Mesenchymal stem cell (in vitro differentiated cells and primary cell): ENCODE measurements around the gene SRSF6.
"Not testable (repeated sequence)": the region's sequence is repeated elsewhere in the genome, so short reads cannot be mapped to it uniquely, and the experiment has no call there.

Experiments
- DNase-seq: peaks from one replicate; pipeline ENCODE4 v3.0.0-alpha.2; 2013
- H2AFZ ChIP-seq: one replicate; pipeline ENCODE4 v1.6.1; 2013; ENCODE audit warnings: low read depth, mild to moderate bottlenecking, control low read depth, inconsistent platforms, low read length, moderate library complexity
- H2AK5ac ChIP-seq: 2 replicates; pipeline ENCODE4 v1.6.1; 2013; ENCODE audit warnings: low read length, moderate library complexity, mild to moderate bottlenecking, inconsistent platforms; ENCODE audit not compliant: severe bottlenecking
- H2BK120ac ChIP-seq: one replicate; pipeline ENCODE4 v1.6.1; 2013; ENCODE audit warnings: low read depth, mild to moderate bottlenecking, inconsistent platforms, low read length, moderate library complexity
- H2BK12ac ChIP-seq, 2 experiments: one replicate each; pipeline ENCODE4 v1.6.1; 2013; ENCODE audit warnings: inconsistent platforms in 2 of 2, low read length in 2 of 2, mild to moderate bottlenecking in 2 of 2, moderate library complexity in 2 of 2, control low read depth in 1 of 2
- H2BK15ac ChIP-seq: one replicate; pipeline ENCODE4 v1.6.1; 2013; ENCODE audit warnings: mild to moderate bottlenecking, low read depth, inconsistent platforms; ENCODE audit not compliant: poor library complexity, severe bottlenecking
- H2BK5ac ChIP-seq: 2 replicates; pipeline ENCODE4 v1.6.1; 2013; ENCODE audit warnings: low read depth, mild to moderate bottlenecking, low read length, control low read depth, inconsistent platforms; ENCODE audit not compliant: poor library complexity, severe bottlenecking
- H3K14ac ChIP-seq, 2 experiments: one replicate each; pipeline ENCODE4 v1.6.1; 2013; ENCODE audit warnings: inconsistent platforms in 2 of 2, low read length in 2 of 2, control low read depth in 1 of 2, mild to moderate bottlenecking in 1 of 2, moderate library complexity in 1 of 2
- H3K18ac ChIP-seq, 2 experiments: one replicate each; pipeline ENCODE4 v1.6.1; 2013; ENCODE audit warnings: inconsistent platforms in 2 of 2, low read length in 2 of 2, control low read depth in 1 of 2, low read depth in 1 of 2, mild to moderate bottlenecking in 1 of 2
- H3K23ac ChIP-seq, 2 experiments: one replicate each; pipeline ENCODE4 v1.6.1; 2013; ENCODE audit warnings: inconsistent platforms in 2 of 2, low read length in 2 of 2, mild to moderate bottlenecking in 2 of 2, moderate library complexity in 2 of 2, control low read depth in 1 of 2
- H3K27ac ChIP-seq: 2 replicates; pipeline ENCODE4 v1.5.1; 2013; ENCODE audit warnings: mild to moderate bottlenecking, moderate library complexity, low read length, control low read depth, inconsistent platforms; ENCODE audit not compliant: poor library complexity, severe bottlenecking
- H3K27me3 ChIP-seq, 2 experiments: 2 replicates each; pipeline versions ENCODE4 v1.6.1 to v1.7.0; 2013; ENCODE audit warnings: low read length in 2 of 2, mild to moderate bottlenecking in 2 of 2, moderate library complexity in 2 of 2, control low read depth in 1 of 2, inconsistent platforms in 1 of 2; ENCODE audit not compliant: control insufficient read depth in 1 of 2, insufficient read depth in 1 of 2
- H3K36me3 ChIP-seq, 2 experiments: 2 replicates each; pipeline versions ENCODE4 v1.6.1 to v1.7.0; 2013; ENCODE audit warnings: low read length in 2 of 2, control low read depth in 1 of 2, inconsistent platforms in 1 of 2, low read depth in 1 of 2, mild to moderate bottlenecking in 1 of 2; ENCODE audit not compliant: insufficient read depth in 2 of 2, control insufficient read depth in 1 of 2
- H3K4ac ChIP-seq, 2 experiments: one replicate each; pipeline ENCODE4 v1.6.1; 2013; ENCODE audit warnings: inconsistent platforms in 2 of 2, low read length in 2 of 2, mild to moderate bottlenecking in 2 of 2, moderate library complexity in 2 of 2, control low read depth in 1 of 2, low read depth in 1 of 2
- H3K4me1 ChIP-seq: 2 replicates; pipeline ENCODE4 v1.6.1; 2013; ENCODE audit warnings: low read depth, low read length, control low read depth; ENCODE audit not compliant: control insufficient read depth, insufficient read depth
- H3K4me2 ChIP-seq: 2 replicates; pipeline ENCODE4 v1.6.1; 2013; ENCODE audit warnings: low read length, mild to moderate bottlenecking, inconsistent platforms; ENCODE audit not compliant: poor library complexity, severe bottlenecking
- H3K4me3 ChIP-seq, 2 experiments: 2 replicates each; pipeline versions ENCODE4 v1.5.1 to v1.7.0; 2013; ENCODE audit warnings: low read length in 2 of 2, mild to moderate bottlenecking in 2 of 2, control low read depth in 1 of 2, low read depth in 1 of 2; ENCODE audit not compliant: insufficient read depth in 1 of 2
- H3K79me1 ChIP-seq: replicated peaks from 2 replicates; pipeline ENCODE4 v1.6.1; 2013; ENCODE audit warnings: mild to moderate bottlenecking, control low read depth, low read length, inconsistent platforms; ENCODE audit not compliant: poor library complexity, severe bottlenecking
- H3K9ac ChIP-seq: 2 replicates; pipeline ENCODE4 v1.7.0; 2013; ENCODE audit warnings: mild to moderate bottlenecking, low read length, moderate library complexity
- H3K9me3 ChIP-seq: 2 replicates; pipeline ENCODE4 v1.7.0; 2013; ENCODE audit warnings: mild to moderate bottlenecking, low read length; ENCODE audit not compliant: control insufficient read depth
- H4K8ac ChIP-seq: one replicate; pipeline ENCODE4 v1.6.1; 2013; ENCODE audit warnings: inconsistent platforms, mild to moderate bottlenecking, low read length, moderate library complexity
- H4K91ac ChIP-seq: one replicate; pipeline ENCODE4 v1.6.1; 2013; ENCODE audit warnings: mild to moderate bottlenecking, low read length, inconsistent platforms
- WGBS: methylation state at CpG from one replicate; pipeline ENCODE4 v1.1.7; 2013; ENCODE audit warnings: mixed read lengths; 5-methylcytosine and 5-hydroxymethylcytosine counted together

The SRSF6 gene

DNA sequence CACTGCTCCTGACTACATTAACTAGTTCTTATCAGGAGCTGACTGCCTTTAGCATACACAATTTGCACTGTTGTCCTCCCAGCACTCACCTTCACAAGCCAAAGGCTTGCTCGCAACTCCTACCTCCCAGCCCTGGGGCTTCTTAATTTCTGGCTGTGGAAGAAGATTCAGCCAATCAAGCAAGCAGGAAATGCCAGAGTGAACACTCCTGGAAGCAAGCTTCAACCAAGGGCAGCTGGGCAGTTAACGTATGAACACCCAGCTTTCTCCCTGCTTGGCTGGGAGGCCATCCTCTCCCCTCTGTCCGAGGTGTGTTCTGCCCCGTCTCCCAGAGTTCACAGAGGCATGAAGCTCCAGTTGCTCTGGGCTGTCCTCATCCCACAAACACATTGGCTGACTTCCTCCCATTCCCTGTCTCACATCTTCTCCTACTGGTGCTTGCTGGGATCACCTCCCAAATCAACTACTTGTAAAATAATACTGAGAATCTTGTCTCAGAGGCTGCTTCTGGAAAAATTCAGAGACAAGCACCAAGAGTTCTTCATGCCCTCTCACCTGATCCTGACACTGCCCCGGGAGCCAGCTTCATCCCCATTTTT lies 15.3 kb upstream of the SRSF6 start:
- Histone ChIP-seq H3K4me3 (no peak overlapping the region), H2BK12ac (no peak overlapping the region), H2AFZ (no peak overlapping the region)

DNA sequence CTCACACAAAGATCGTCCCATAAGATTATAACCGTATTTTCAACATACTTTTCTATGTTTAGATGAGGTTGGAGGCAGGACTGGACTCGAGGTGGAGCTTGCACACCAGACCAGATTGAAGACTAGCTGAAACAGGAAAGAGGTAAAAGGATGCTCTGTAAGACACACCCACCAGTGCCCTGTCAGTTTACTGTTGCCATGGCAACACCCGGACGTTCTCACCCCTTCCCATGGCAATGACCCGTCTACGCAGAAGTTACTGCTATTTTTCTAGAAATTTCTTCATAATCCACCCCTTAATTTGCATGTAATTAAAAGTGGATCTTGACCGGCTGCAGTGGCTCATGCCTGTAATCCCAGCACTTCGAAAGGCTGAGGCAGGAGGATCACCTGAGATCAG lies 13.6 kb upstream of the SRSF6 start:
- no peaks in the 10 kb centered on the region for H3K79me1 ChIP-seq
- H4K8ac ChIP-seq = no peak overlapping the region
- no peak overlapping the region for H3K4me3 ChIP-seq
- H3K27ac ChIP-seq = no peak overlapping the region
- H3K9me3 ChIP-seq = no peaks in the 10 kb centered on the region
- H3K4me2 ChIP-seq = no peak overlapping the region
- H3K4ac ChIP-seq = no peak overlapping the region
- H3K4me1 ChIP-seq = no peaks in the 10 kb centered on the region
- H2BK5ac ChIP-seq = no peak overlapping the region
- no peak overlapping the region for H2BK15ac ChIP-seq
- no peak overlapping the region for H2AFZ ChIP-seq
- WGBS = 78% methylated on average over 7 of the region's 9 CpGs
- no peak overlapping the region for H3K23ac ChIP-seq
- H3K18ac ChIP-seq = no peak overlapping the region
- no peak overlapping the region for H4K91ac ChIP-seq
- peaks cover 15 to 41% of the 10 kb centered on the region in 2 experiments for H3K27me3 ChIP-seq
- no peaks in the 10 kb centered on the region for H3K36me3 ChIP-seq
- H3K14ac ChIP-seq = no peak overlapping the region
- no peak overlapping the region for H3K9ac ChIP-seq
- no peak for DNase-seq
- H2BK12ac ChIP-seq = no peak overlapping the region
- no peak overlapping the region for H2BK120ac ChIP-seq
- H2AK5ac ChIP-seq = no peak overlapping the region

More for the DNA sequence above, 15.3 kb upstream of the SRSF6 start:
- Histone ChIP-seq H3K4me2 (no peak overlapping the region), H2AK5ac (no peak overlapping the region), H3K14ac (no peak overlapping the region), H2BK120ac (no peak overlapping the region), H2BK15ac (no peak overlapping the region), H3K27me3 (peaks cover 12 to 34% of the 10 kb centered on the region in 2 experiments), H3K23ac (no peak overlapping the region), H3K4ac (no peak overlapping the region), H3K18ac (no peak overlapping the region), H3K9me3 (no peaks in the 10 kb centered on the region), H3K4me1 (no peaks in the 10 kb centered on the region), H2BK5ac (no peak overlapping the region), H3K79me1 (no peaks in the 10 kb centered on the region), H4K91ac (no peak overlapping the region), H3K9ac (no peak overlapping the region), H3K36me3 (no peaks in the 10 kb centered on the region), H3K27ac (no peak overlapping the region), H4K8ac (no peak overlapping the region)
- DNase-seq = no peak
- 53% methylated on average over 5 of the region's 5 CpGs for WGBS

DNA sequence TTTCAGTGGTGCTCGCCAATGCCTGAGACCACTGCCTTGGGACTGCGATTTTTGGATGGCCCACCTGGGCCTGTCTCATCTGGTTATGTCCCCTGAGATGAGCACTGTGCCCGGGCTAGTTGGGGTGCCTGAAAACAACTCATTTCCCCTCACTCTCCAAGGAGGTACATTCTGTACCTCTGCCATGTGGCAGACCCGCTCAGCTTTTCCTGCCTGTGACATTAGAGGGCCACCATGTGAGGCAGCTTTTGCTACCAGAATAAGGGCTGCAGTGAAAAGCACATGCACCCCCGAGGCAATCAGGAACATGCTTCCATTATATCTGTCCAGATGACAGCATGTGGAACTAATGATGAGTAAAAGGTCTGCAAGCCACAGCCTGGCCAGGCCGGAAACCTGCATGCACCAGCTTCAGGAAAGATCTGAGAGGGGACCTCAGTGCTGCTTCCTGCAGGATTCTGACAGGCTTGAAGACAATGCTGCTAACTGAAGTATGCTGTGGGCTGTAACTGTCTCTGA lies 11.3 kb upstream of the SRSF6 start:
- H3K79me1 ChIP-seq = no peaks in the 10 kb centered on the region
- no peaks in the 10 kb centered on the region for H3K9me3 ChIP-seq
- no peak for DNase-seq
- H4K8ac ChIP-seq = no peak overlapping the region
- H3K4me1 ChIP-seq = no peaks in the 10 kb centered on the region
- no peak overlapping the region for H3K23ac ChIP-seq
- no peak overlapping the region for H3K4me3 ChIP-seq
- H3K14ac ChIP-seq = no peak overlapping the region
- peaks cover 12 to 44% of the 10 kb centered on the region in 2 experiments for H3K27me3 ChIP-seq
- H2BK120ac ChIP-seq = no peak overlapping the region
- no peak overlapping the region for H3K18ac ChIP-seq
- no peak overlapping the region for H2BK12ac ChIP-seq
- 81% methylated on average over 6 of the region's 6 CpGs for WGBS
- no peak overlapping the region for H4K91ac ChIP-seq
- H3K36me3 ChIP-seq = no peaks in the 10 kb centered on the region
- no peak overlapping the region for H2AFZ ChIP-seq
- no peak overlapping the region for H3K4ac ChIP-seq
- H2AK5ac ChIP-seq = no peak overlapping the region
- H2BK15ac ChIP-seq = no peak overlapping the region
- H3K27ac ChIP-seq = no peak overlapping the region
- no peak overlapping the region for H3K9ac ChIP-seq
- no peak overlapping the region for H3K4me2 ChIP-seq
- H2BK5ac ChIP-seq = no peak overlapping the region

DNA sequence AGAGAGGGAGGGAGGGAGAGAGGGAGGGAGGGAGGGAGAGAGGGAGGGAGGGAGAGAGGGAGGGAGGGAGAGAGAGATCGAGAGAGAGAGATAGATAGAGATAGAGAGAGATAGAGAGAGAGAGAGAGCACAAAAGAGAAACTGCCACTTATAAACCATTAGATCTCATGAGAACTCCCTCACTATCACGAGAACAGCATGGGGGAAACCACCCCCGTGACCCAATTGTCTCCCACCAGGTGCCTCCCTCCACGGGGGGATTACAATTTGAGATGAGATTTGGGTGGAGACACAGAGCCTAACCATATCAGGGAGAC lies 9.3 kb upstream of the SRSF6 start:
- WGBS = 89% methylated on average over 1 of the region's 4 CpGs
- not testable (repeated sequence) for H2AK5ac ChIP-seq, H3K9me3 ChIP-seq, H3K79me1 ChIP-seq, H2BK15ac ChIP-seq, H2AFZ ChIP-seq, H3K4me3 ChIP-seq, H3K4ac ChIP-seq, H3K27ac ChIP-seq, H3K36me3 ChIP-seq, H3K9ac ChIP-seq, H4K8ac ChIP-seq, H2BK12ac ChIP-seq, DNase-seq, H2BK5ac ChIP-seq, H4K91ac ChIP-seq, H3K18ac ChIP-seq, H3K14ac ChIP-seq, H3K23ac ChIP-seq, H2BK120ac ChIP-seq, H3K4me2 ChIP-seq, H3K4me1 ChIP-seq
- peaks cover 13 to 42% of the 10 kb centered on the region in 2 experiments for H3K27me3 ChIP-seq
